K562 (cell line): ENCODE measurements around the gene NYNRIN.

Experiments
- ARID1B ChIP-seq: fragments of 450-650 bp; IDR thresholded peaks from 2 replicates; pipeline ENCODE4 v1.6.1; 2016; ENCODE audit warnings: antibody characterized with exemption, mild to moderate bottlenecking, inconsistent platforms
- CHD1 ChIP-seq: fragments of 200-600 bp; sonication (generic); IDR thresholded peaks from one replicate; pipeline ENCODE4 v1.6.1; 2012; ENCODE audit warnings: mild to moderate bottlenecking, moderate library complexity, low read length, inconsistent platforms
- FOSL1 ChIP-seq: fragments of 200-800 bp; sonication (Bioruptor generic); conservative IDR thresholded peaks from 2 replicates; pipeline ENCODE4 v1.6.1; 2016; ENCODE audit warnings: missing genetic modification characterization, missing compliant biosample characterization
- NFXL1 ChIP-seq: fragments of 450-650 bp; formaldehyde crosslinking; IDR thresholded peaks from 2 replicates; pipeline ENCODE4 v1.4.0; 2021; ENCODE audit warnings: mild to moderate bottlenecking
- NR2C2 ChIP-seq, 2 experiments: fragments of 200-800 bp in 1 of 2; sonication (Bioruptor generic) in 1 of 2; sonication (generic) in 1 of 2; formaldehyde crosslinking in 1 of 2; IDR thresholded peaks; 2 replicates each; pipeline versions ENCODE4 v1.6.1 to v1.8.0; 2016 to 2022; ENCODE audit warnings: mild to moderate bottlenecking in 1 of 2, missing compliant biosample characterization in 1 of 2, missing genetic modification characterization in 1 of 2, missing genetic modification reagents in 1 of 2
- PHTF2 ChIP-seq: fragments of 250-450 bp; sonication (Bioruptor Pico); IDR thresholded peaks from 2 replicates; pipeline ENCODE4 v1.5.0; 2021; ENCODE audit warnings: mild to moderate bottlenecking
- POLR2AphosphoS5 ChIP-seq: IDR thresholded peaks from 2 replicates; pipeline ENCODE4 v1.6.1; 2011; ENCODE audit warnings: mild to moderate bottlenecking, low read depth, low read length, moderate library complexity; ENCODE audit not compliant: control insufficient read depth, insufficient read depth
- USF1 ChIP-seq: sonication (generic); formaldehyde crosslinking; IDR thresholded peaks from 2 replicates; pipeline ENCODE4 v1.9.0; 2022; ENCODE audit warnings: mild to moderate bottlenecking, missing genetic modification reagents
- YY1 ChIP-seq, 3 experiments: IDR thresholded peaks; 2 replicates each; pipeline ENCODE4 v1.6.1; 2011; ENCODE audit warnings: low read length in 2 of 3, mild to moderate bottlenecking in 2 of 3, moderate library complexity in 2 of 3, borderline replicate concordance in 1 of 3, control low read depth in 1 of 3, low read depth in 1 of 3; ENCODE audit not compliant: insufficient read depth in 3 of 3, insufficient replicate concordance in 2 of 3, control insufficient read depth in 1 of 3, insufficient read length in 1 of 3; ENCODE audit errors: extremely low read depth in 1 of 3
- ZNF24 ChIP-seq: fragments of 450-650 bp; IDR thresholded peaks from 2 replicates; pipeline ENCODE4 v1.6.1; 2016

DNA sequence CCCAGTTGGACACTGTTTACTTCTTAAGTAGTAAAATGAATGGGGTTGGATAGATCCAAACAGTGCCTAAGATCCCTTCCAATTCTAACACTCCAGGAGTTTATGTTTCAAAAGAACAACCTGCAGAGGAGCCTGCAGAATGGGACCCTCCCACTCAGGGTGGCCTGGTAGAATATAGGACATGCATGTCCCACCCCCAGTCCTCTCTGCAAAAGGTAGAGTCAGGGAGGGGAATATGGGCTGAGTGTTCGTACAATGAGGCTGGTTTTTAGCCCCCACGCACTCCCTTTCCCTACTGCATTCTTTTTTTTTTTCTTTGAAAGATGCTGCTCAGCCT, 11.8 kb upstream of the NYNRIN start:
- TF ChIP-seq CHD1, result no peak
- TF ChIP-seq NR2C2 (CRISPR knock-in tag; IDR thresholded peaks at IDR 0.05), result no peak
- TF ChIP-seq NR2C2 (tag; IDR thresholded peaks at IDR 0.05), result no peak
- TF ChIP-seq NFXL1, result no peak
- TF ChIP-seq USF1 (CRISPR knock-in tag), result no peak
- TF ChIP-seq YY1 (IDR thresholded peaks at IDR 0.05; ENCODE audit: borderline replicate concordance in 1 of 3, control insufficient read depth in 1 of 3, extremely low read depth in 1 of 3, insufficient read depth in 3 of 3, insufficient read length in 1 of 3, insufficient replicate concordance in 2 of 3, low read depth in 1 of 3, low read length in 2 of 3), result no peak
- TF ChIP-seq PHTF2 (CRISPR knock-in tag), result no peak
- no peak for TF ChIP-seq ZNF24
- TF ChIP-seq ARID1B, result no peak
- no peak for TF ChIP-seq FOSL1 (tag)
- no peak for TF ChIP-seq POLR2AphosphoS5
